Mesenchymal stem cell (in vitro differentiated cells and primary cell): ENCODE measurements around the gene SUN5.
"Not testable (repeated sequence)": the region's sequence is repeated elsewhere in the genome, so short reads cannot be mapped to it uniquely, and the experiment has no call there.

Experiments
- DNase-seq: peaks from one replicate; pipeline ENCODE4 v3.0.0-alpha.2; 2013
- H2AFZ ChIP-seq: one replicate; pipeline ENCODE4 v1.6.1; 2013; ENCODE audit warnings: low read depth, mild to moderate bottlenecking, control low read depth, inconsistent platforms, low read length, moderate library complexity
- H2AK5ac ChIP-seq: 2 replicates; pipeline ENCODE4 v1.6.1; 2013; ENCODE audit warnings: low read length, moderate library complexity, mild to moderate bottlenecking, inconsistent platforms; ENCODE audit not compliant: severe bottlenecking
- H2BK120ac ChIP-seq: one replicate; pipeline ENCODE4 v1.6.1; 2013; ENCODE audit warnings: low read depth, mild to moderate bottlenecking, inconsistent platforms, low read length, moderate library complexity
- H2BK12ac ChIP-seq, 2 experiments: one replicate each; pipeline ENCODE4 v1.6.1; 2013; ENCODE audit warnings: inconsistent platforms in 2 of 2, low read length in 2 of 2, mild to moderate bottlenecking in 2 of 2, moderate library complexity in 2 of 2, control low read depth in 1 of 2
- H2BK15ac ChIP-seq: one replicate; pipeline ENCODE4 v1.6.1; 2013; ENCODE audit warnings: mild to moderate bottlenecking, low read depth, inconsistent platforms; ENCODE audit not compliant: poor library complexity, severe bottlenecking
- H2BK5ac ChIP-seq: 2 replicates; pipeline ENCODE4 v1.6.1; 2013; ENCODE audit warnings: low read depth, mild to moderate bottlenecking, low read length, control low read depth, inconsistent platforms; ENCODE audit not compliant: poor library complexity, severe bottlenecking
- H3K14ac ChIP-seq, 2 experiments: one replicate each; pipeline ENCODE4 v1.6.1; 2013; ENCODE audit warnings: inconsistent platforms in 2 of 2, low read length in 2 of 2, control low read depth in 1 of 2, mild to moderate bottlenecking in 1 of 2, moderate library complexity in 1 of 2
- H3K18ac ChIP-seq, 2 experiments: one replicate each; pipeline ENCODE4 v1.6.1; 2013; ENCODE audit warnings: inconsistent platforms in 2 of 2, low read length in 2 of 2, control low read depth in 1 of 2, low read depth in 1 of 2, mild to moderate bottlenecking in 1 of 2
- H3K23ac ChIP-seq, 2 experiments: one replicate each; pipeline ENCODE4 v1.6.1; 2013; ENCODE audit warnings: inconsistent platforms in 2 of 2, low read length in 2 of 2, mild to moderate bottlenecking in 2 of 2, moderate library complexity in 2 of 2, control low read depth in 1 of 2
- H3K27ac ChIP-seq: 2 replicates; pipeline ENCODE4 v1.5.1; 2013; ENCODE audit warnings: mild to moderate bottlenecking, moderate library complexity, low read length, control low read depth, inconsistent platforms; ENCODE audit not compliant: poor library complexity, severe bottlenecking
- H3K27me3 ChIP-seq, 2 experiments: 2 replicates each; pipeline versions ENCODE4 v1.6.1 to v1.7.0; 2013; ENCODE audit warnings: low read length in 2 of 2, mild to moderate bottlenecking in 2 of 2, moderate library complexity in 2 of 2, control low read depth in 1 of 2, inconsistent platforms in 1 of 2; ENCODE audit not compliant: control insufficient read depth in 1 of 2, insufficient read depth in 1 of 2
- H3K36me3 ChIP-seq, 2 experiments: 2 replicates each; pipeline versions ENCODE4 v1.6.1 to v1.7.0; 2013; ENCODE audit warnings: low read length in 2 of 2, control low read depth in 1 of 2, inconsistent platforms in 1 of 2, low read depth in 1 of 2, mild to moderate bottlenecking in 1 of 2; ENCODE audit not compliant: insufficient read depth in 2 of 2, control insufficient read depth in 1 of 2
- H3K4ac ChIP-seq, 2 experiments: one replicate each; pipeline ENCODE4 v1.6.1; 2013; ENCODE audit warnings: inconsistent platforms in 2 of 2, low read length in 2 of 2, mild to moderate bottlenecking in 2 of 2, moderate library complexity in 2 of 2, control low read depth in 1 of 2, low read depth in 1 of 2
- H3K4me1 ChIP-seq: 2 replicates; pipeline ENCODE4 v1.6.1; 2013; ENCODE audit warnings: low read depth, low read length, control low read depth; ENCODE audit not compliant: control insufficient read depth, insufficient read depth
- H3K4me2 ChIP-seq: 2 replicates; pipeline ENCODE4 v1.6.1; 2013; ENCODE audit warnings: low read length, mild to moderate bottlenecking, inconsistent platforms; ENCODE audit not compliant: poor library complexity, severe bottlenecking
- H3K4me3 ChIP-seq, 2 experiments: 2 replicates each; pipeline versions ENCODE4 v1.5.1 to v1.7.0; 2013; ENCODE audit warnings: low read length in 2 of 2, mild to moderate bottlenecking in 2 of 2, control low read depth in 1 of 2, low read depth in 1 of 2; ENCODE audit not compliant: insufficient read depth in 1 of 2
- H3K79me1 ChIP-seq: replicated peaks from 2 replicates; pipeline ENCODE4 v1.6.1; 2013; ENCODE audit warnings: mild to moderate bottlenecking, control low read depth, low read length, inconsistent platforms; ENCODE audit not compliant: poor library complexity, severe bottlenecking
- H3K9ac ChIP-seq: 2 replicates; pipeline ENCODE4 v1.7.0; 2013; ENCODE audit warnings: mild to moderate bottlenecking, low read length, moderate library complexity
- H3K9me3 ChIP-seq: 2 replicates; pipeline ENCODE4 v1.7.0; 2013; ENCODE audit warnings: mild to moderate bottlenecking, low read length; ENCODE audit not compliant: control insufficient read depth
- H4K8ac ChIP-seq: one replicate; pipeline ENCODE4 v1.6.1; 2013; ENCODE audit warnings: inconsistent platforms, mild to moderate bottlenecking, low read length, moderate library complexity
- H4K91ac ChIP-seq: one replicate; pipeline ENCODE4 v1.6.1; 2013; ENCODE audit warnings: mild to moderate bottlenecking, low read length, inconsistent platforms
- WGBS: methylation state at CpG from one replicate; pipeline ENCODE4 v1.1.7; 2013; ENCODE audit warnings: mixed read lengths; 5-methylcytosine and 5-hydroxymethylcytosine counted together

The SUN5 gene

DNA sequence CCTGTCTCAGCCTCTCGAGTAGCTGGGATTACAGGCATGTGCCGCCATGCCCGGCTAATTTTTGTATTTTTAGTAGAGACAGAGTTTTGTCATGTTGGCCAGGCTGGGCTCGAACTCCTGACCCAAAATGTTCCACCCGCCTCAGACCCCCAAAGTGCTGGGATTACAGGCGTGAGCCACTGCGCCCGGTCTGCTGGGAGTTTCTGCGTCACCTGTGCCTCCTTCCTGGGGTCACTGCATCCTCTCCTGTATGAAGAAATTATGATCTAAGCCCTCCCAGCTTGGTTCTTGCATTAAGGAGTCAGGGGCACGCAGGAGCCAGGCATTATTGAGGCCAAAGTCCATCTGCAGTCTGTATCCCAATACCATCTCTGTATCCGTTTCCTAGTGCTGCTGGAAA lies 41.6 kb downstream of the SUN5 start:
- H3K79me1 ChIP-seq, H2BK120ac ChIP-seq, H2AFZ ChIP-seq, H3K4me2 ChIP-seq, H3K4me3 ChIP-seq, H2AK5ac ChIP-seq, H3K36me3 ChIP-seq, H3K4me1 ChIP-seq, H2BK15ac ChIP-seq, H3K23ac ChIP-seq, H4K8ac ChIP-seq, DNase-seq, H4K91ac ChIP-seq, H3K14ac ChIP-seq, H3K18ac ChIP-seq, H2BK5ac ChIP-seq, H3K9me3 ChIP-seq, H3K9ac ChIP-seq, H2BK12ac ChIP-seq, H3K4ac ChIP-seq, H3K27ac ChIP-seq: not testable (repeated sequence)
- 86% methylated on average over 10 of the region's 11 CpGs for WGBS
- H3K27me3 ChIP-seq: peaks cover 3 to 68% of the 10 kb centered on the region in 2 experiments

DNA sequence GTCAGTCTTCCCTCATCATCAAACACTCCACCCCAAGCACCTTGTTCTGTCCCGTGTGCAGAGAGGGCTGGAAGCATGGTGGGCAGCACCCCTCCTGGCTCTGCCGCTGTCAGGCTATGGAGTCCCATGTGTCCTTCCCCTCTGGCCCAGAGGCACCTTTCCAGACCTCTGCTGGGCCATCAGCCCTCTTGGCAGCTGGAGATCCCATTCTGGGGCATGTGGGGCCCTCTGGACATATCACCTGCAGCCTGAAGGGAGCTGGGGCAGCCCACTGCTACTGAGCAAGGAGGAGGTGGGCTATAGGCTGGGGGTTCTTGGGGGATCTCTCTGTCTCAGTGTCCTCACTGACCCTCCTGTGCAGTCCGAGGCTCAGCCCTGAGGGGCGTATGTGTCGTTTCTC lies 42.2 kb downstream of the SUN5 start:
- Histone ChIP-seq H4K91ac (no peak overlapping the region), H2BK15ac (no peak overlapping the region), H4K8ac (no peak overlapping the region), H2AFZ (no peak overlapping the region), H3K27ac (no peak overlapping the region), H3K18ac (no peak overlapping the region), H3K79me1 (no peaks in the 10 kb centered on the region), H3K23ac (no peak overlapping the region), H3K4me3 (no peak overlapping the region), H3K36me3 (no peaks in the 10 kb centered on the region), H2BK5ac (no peak overlapping the region), H2AK5ac (no peak overlapping the region), H2BK12ac (no peak overlapping the region), H3K14ac (no peak overlapping the region), H3K9ac (no peak overlapping the region), H3K4ac (no peak overlapping the region), H2BK120ac (no peak overlapping the region), H3K4me2 (no peak overlapping the region), H3K4me1 (no peaks in the 10 kb centered on the region), H3K9me3 (peaks cover 3% of the 10 kb centered on the region), H3K27me3 (peaks cover 3 to 62% of the 10 kb centered on the region in 2 experiments)
- 90% methylated on average over 2 of the region's 5 CpGs for WGBS
- DNase-seq: no peak

DNA sequence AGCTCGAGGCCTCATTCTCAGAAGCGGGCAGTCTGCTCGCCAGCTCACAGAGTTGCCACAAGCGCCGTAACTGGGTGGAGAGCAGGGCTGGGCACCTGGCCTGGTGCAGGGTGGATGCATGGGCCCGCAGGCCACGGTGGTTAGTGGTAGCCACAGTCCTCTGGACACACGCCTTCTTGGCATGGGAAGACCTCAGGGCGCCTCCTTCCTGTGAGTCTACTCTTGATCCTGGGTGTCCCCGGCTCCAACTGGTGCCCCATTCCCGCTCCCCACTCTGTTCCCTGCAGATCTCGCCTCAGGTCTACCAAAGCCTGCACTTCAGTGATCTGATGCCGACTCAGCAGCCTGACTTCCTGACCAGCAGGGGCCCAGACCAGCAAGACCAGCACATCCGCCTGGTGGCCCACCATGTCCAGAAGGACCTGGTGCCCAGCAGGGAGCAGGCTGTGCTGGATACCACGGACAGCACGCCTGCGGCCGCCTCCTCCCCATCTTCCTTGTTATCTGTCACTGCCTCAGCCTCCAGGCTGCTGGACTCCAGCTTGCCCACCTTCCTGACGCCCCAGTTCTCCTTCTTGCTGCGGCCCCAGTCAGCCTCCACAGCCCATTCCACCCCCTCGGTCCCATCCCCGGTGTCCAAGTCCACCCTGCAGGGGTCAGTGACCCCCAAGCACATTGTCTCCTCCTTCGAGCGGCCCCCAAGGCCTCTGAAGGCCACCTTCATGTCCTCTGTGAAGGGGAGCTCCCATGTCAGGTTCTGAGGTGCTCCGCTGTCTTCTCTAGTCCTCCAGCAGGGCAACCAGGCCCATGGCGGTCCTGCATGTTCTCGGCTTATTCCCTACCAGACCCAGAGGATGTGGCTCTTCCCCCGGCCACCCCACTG lies 43.1 kb downstream of the SUN5 start:
- Histone ChIP-seq H2BK12ac (no peak overlapping the region), H3K27ac (no peak overlapping the region), H3K18ac (no peak overlapping the region), H3K14ac (no peak overlapping the region), H3K9me3 (peaks cover 8% of the 10 kb centered on the region), H3K79me1 (no peaks in the 10 kb centered on the region), H4K91ac (no peak overlapping the region), H3K23ac (no peak overlapping the region), H2BK15ac (no peak overlapping the region), H4K8ac (no peak overlapping the region), H2BK5ac (no peak overlapping the region), H3K9ac (no peak overlapping the region), H3K4me3 (no peak overlapping the region), H2AK5ac (no peak overlapping the region), H3K36me3 (no peaks in the 10 kb centered on the region), H2BK120ac (no peak overlapping the region), H3K27me3 (peaks cover 3 to 53% of the 10 kb centered on the region in 2 experiments), H3K4me2 (no peak overlapping the region), H3K4me1 (no peaks in the 10 kb centered on the region), H3K4ac (no peak overlapping the region), H2AFZ (no peak overlapping the region)
- WGBS: 83% methylated on average over 28 of the region's 28 CpGs
- DNase-seq: no peak

DNA sequence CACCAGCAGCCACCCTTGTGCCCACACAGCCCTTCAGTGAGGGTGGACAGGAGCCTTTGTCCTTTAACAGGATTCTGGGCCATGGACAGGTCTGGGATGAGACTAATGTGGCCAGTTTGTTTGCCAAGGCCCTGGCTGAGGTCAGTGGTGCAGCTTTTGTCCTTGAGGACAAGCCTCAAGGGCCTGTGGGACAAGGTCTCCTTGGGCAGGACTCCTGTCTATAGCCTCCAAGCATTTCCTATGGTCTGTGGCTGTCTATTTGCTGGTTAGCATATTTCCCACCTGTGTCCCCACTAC lies 44.1 kb downstream of the SUN5 start:
- H2BK120ac ChIP-seq: no peak overlapping the region
- no peak overlapping the region for H3K9ac ChIP-seq
- H2AFZ ChIP-seq: no peak overlapping the region
- H3K23ac ChIP-seq: no peak overlapping the region
- no peak overlapping the region for H3K4me2 ChIP-seq
- H3K36me3 ChIP-seq: no peaks in the 10 kb centered on the region
- H2AK5ac ChIP-seq: no peak overlapping the region
- H4K91ac ChIP-seq: no peak overlapping the region
- no peak for DNase-seq
- peaks cover 0 to 44% of the 10 kb centered on the region in 2 experiments for H3K27me3 ChIP-seq
- no peak overlapping the region for H3K14ac ChIP-seq
- peaks cover 12% of the 10 kb centered on the region for H3K9me3 ChIP-seq
- no peak overlapping the region for H2BK15ac ChIP-seq
- H3K4me3 ChIP-seq: no peak overlapping the region
- H3K27ac ChIP-seq: no peak overlapping the region
- no peaks in the 10 kb centered on the region for H3K4me1 ChIP-seq
- H4K8ac ChIP-seq: no peak overlapping the region
- H2BK12ac ChIP-seq: no peak overlapping the region
- H3K79me1 ChIP-seq: no peaks in the 10 kb centered on the region
- no peak overlapping the region for H3K18ac ChIP-seq
- no peak overlapping the region for H2BK5ac ChIP-seq
- H3K4ac ChIP-seq: no peak overlapping the region
